ENCODE measurements around the gene TBC1D10A.
"Not testable (repeated sequence)": the region's sequence is repeated elsewhere in the genome, so short reads cannot be mapped to it uniquely, and the experiment has no call there.

The TBC1D10A gene

GRCh38 chr22:30348404-30348803 is 21.7 kb upstream of the TBC1D10A start:
- H3K4me3 ChIP-seq = no peak overlapping the region
- DNase-seq (ENCODE audit: low spot score) = no peak
- TF ChIP-seq, protein P1, sequence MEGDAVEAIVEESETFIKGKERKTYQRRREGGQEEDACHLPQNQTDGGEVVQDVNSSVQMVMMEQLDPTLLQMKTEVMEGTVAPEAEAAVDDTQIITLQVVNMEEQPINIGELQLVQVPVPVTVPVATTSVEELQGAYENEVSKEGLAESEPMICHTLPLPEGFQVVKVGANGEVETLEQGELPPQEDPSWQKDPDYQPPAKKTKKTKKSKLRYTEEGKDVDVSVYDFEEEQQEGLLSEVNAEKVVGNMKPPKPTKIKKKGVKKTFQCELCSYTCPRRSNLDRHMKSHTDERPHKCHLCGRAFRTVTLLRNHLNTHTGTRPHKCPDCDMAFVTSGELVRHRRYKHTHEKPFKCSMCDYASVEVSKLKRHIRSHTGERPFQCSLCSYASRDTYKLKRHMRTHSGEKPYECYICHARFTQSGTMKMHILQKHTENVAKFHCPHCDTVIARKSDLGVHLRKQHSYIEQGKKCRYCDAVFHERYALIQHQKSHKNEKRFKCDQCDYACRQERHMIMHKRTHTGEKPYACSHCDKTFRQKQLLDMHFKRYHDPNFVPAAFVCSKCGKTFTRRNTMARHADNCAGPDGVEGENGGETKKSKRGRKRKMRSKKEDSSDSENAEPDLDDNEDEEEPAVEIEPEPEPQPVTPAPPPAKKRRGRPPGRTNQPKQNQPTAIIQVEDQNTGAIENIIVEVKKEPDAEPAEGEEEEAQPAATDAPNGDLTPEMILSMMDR (IDR thresholded peaks at IDR 0.05) = no peak
- no peak overlapping the region for H3K27ac ChIP-seq

DNA sequence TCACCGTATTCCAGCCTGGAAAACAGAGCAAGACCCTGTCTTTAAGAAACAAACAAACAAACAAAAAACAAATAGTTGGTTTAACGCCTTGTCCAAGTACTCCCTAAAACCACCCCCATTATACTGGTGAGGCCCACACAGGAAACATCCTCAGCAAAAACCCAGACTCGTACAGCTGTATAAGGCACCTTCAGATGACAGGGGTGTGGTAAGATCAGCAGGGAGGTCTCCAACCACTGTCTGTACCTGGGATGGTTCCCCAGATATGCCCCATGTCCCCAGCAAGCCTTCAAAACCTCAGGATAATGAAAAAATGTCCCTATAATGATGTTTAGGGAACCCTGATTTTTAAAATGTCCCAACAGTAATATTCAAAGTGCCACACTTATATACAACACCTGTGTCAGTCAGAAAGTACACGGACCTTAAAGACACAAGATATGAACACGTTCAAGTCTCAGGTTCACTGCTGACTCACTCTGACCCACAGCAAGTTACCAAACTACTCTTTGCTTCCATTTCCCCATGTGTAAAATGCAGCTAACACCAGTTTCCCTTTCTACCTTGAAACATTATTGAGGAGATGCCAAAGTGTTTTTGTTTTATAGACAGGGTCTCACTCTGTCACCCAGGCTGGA is 20.6 kb upstream of the TBC1D10A start:
- H3K27ac ChIP-seq = no peak overlapping the region
- no peak for DNase-seq (ENCODE audit: low spot score)
- H3K4me3 ChIP-seq = no peak overlapping the region
- TF ChIP-seq, protein P1 (IDR thresholded peaks at IDR 0.05) = no peak

DNA sequence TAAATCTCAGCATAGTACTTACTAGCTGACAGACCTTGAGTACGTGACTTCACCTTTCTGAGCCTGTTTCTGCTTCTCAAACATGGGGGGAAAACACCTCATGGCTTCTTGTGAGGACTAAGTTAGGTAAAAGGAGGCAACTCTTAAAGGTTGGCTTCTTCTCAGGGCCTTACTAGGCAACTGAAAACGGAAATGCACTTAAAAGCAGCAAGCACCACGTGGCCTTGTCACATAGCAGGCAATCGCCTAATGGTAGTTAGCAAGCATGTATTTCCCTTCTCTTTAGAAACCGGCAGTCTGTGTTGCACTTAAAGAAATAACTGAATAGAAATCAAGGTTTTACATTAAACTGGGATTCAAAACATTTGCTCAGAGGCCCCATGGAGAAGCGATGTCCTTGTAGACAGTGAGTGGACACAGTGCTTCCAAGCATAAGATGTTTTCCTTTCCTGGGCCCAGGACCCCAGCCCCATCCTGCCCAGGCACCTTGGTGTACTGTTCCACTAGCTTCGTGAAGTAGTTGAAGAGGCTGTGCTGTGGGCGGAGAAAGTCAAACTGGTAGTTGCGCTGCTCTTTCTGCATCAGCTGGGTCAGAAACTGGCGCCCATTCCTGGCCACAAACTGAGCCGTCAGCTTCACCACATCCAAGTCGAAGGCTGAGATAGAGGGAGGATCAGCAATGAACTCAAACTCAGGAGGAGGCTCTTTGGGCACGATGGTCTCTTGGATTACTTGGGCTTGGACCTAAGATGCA is 17.9 kb upstream of the TBC1D10A start:
- DNase-seq (ENCODE audit: low spot score) = no peak
- Histone ChIP-seq H3K4me3 (no peak overlapping the region), H3K27ac (no peak overlapping the region)
- TF ChIP-seq, protein P1 (IDR thresholded peaks at IDR 0.05) = no peak

DNA sequence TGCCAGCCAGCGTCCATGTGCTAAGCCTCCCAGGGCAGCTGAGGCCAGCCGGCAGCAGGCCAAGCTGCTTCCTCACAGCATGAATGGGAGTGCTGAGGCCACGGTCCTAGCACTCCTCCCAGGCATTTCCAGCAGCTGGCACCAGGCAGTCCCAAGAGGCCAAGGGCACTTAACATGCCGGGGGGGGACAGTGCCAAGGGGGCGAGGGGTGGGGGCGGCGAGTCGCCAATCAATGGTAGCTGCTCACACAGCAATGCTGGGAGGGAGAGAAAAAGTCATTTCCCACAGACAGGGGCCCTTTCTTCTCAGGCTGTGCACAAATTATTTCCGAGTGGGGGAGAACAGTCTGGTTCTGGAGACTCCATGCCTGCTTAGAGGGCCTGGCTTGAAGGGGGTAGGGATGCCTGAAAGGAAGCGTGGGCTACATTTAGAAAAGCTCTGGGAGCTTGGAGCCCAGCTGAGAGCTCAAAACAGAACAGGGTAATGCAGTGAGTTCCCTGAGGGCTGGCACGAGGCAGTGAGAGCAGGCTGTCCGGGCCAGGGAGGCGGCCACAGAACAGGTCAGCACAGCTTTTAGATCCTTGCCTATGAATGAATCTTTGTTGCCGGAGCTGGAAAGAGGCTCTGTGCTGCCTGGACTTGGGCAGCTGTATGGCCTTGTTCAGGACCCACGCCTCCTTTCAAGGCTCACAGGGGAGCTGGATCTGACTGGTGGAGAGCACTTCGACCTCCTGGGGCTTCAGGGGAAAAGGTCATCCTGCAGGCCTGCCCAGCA is 14.4 kb upstream of the TBC1D10A start:
- TF ChIP-seq, protein P1 (IDR thresholded peaks at IDR 0.05) = no peak
- DNase-seq (ENCODE audit: low spot score) = no peak
- Histone ChIP-seq H3K4me3 (no peak overlapping the region), H3K27ac (peak overlapping the region; percentile 28 to 78)

DNA sequence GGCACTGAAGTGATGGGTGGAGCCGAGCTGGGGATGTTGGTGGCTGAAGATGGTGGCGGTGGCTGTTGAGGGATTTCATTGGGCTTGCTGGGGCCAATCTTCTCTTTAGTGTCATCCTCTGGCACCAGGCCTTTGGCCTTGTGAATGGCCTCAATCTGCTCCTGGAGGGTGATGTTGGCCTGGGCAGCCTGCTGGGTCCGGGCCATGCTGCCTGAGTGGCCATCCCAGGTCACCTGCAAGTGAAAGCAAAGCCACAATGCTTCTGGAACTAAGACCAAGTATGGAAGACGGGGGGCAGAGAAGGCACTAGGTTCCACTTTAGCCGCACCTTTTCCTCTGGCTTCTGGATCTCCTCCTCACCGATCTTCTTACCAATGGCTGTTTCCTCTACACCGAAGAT is 12.1 kb upstream of the TBC1D10A start:
- DNase-seq (ENCODE audit: low spot score) = no peak
- H3K27ac ChIP-seq = no peak overlapping the region
- H3K4me3 ChIP-seq = no peak overlapping the region
- TF ChIP-seq, protein P1 (IDR thresholded peaks at IDR 0.05) = no peak

DNA sequence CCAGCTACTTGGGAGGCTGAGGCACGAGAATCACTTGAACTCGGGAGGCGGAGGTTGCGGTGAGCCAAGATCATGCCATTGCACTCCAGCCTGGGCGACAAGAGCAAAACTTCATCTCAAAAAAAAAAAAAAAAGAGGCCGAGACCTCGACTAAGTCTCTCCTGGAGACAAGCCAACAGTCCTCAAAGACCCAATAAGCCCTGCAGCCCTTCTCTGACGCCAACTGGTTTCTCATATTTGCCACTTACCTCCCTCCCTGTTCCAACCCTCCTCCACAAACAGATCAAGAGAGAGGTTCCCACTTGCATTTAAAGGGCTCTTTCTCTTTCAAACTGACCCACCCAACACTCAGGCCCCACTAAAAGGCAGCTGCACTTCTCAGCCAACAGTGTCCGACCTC is 11.6 kb upstream of the TBC1D10A start:
- H3K27ac ChIP-seq; DNase-seq (ENCODE audit: low spot score); H3K4me3 ChIP-seq: not testable (repeated sequence)

DNA sequence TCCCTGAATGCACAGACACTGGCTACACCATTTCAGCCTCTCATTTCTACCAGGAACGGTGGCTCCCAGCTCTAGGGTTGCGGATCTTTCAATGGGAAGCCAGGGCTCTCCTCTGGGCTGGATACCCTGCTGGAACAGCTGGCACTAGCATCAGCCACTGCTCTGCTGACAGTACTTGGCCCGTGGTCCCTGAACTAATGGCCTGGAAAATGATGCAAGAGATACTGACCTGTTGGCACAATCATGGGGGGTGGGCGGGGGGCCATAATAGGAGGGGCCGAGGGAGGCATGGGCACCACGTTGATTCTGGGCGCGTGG is 10.7 kb upstream of the TBC1D10A start:
- Histone ChIP-seq H3K4me3 (no peak overlapping the region), H3K27ac (no peak overlapping the region)
- TF ChIP-seq, protein P1 (IDR thresholded peaks at IDR 0.05) = no peak
- DNase-seq (ENCODE audit: low spot score) = no peak

Data from coronary artery (tissue), 2 donors.